ENCODE results near the gene SORBS1. TPM values are rescaled to one million over a fixed set of nuclear protein-coding genes. Genes with fewer than 3 reads are reported as not detected.

The SORBS1 gene
- polyA plus RNA-seq, 6 donors from 2014 or later: 0.13 to 0.94 TPM; not detected in 4

DNA sequence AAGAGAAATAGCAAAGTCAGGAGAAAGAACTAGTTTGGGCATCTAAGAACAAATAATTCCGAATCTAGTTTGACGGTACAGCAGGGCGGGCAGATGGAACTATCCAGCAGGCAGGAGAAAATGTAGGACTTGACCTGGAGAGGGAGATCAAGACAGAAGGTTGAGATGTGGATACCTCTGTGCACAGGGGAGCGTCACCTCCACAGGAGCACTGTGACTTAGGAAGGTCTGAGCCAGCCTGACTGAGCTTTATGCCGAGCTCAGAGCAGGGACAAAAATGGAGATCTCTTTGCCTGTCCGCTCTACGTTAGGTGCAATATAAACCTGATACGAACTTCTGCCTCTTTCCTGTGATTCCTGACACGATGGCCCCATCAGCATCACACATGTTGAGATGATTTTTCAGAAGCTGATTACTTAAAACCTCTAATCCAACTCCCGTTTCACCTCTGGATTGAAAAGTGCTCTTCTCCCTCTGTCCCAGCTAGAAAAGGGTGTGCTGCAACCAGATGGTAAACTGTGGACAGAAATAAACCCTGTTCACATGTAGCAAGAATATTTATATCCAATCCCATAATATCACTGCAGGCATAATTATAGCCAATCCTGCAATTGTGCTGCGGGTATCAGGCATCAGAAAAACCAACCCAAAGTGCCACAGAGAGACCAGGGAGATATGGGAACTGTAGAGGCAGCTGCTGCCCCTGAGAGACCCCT is 13.6 kb upstream of the SORBS1 start:
- Mint-ChIP-seq H3K4me3 (no peak overlapping the region), H3K9me3 (no peaks in the 10 kb centered on the region), H3K4me1 (no peaks in the 10 kb centered on the region), H3K36me3 (no peaks in the 10 kb centered on the region), H3K27ac (no peak overlapping the region), H3K27me3 (peaks cover 30 to 40% (median 36%) of the 10 kb centered on the region in 3 donors)
- DNase-seq: no peak
- no peak for ATAC-seq (ENCODE audit: low read depth in 2 of 2)

DNA sequence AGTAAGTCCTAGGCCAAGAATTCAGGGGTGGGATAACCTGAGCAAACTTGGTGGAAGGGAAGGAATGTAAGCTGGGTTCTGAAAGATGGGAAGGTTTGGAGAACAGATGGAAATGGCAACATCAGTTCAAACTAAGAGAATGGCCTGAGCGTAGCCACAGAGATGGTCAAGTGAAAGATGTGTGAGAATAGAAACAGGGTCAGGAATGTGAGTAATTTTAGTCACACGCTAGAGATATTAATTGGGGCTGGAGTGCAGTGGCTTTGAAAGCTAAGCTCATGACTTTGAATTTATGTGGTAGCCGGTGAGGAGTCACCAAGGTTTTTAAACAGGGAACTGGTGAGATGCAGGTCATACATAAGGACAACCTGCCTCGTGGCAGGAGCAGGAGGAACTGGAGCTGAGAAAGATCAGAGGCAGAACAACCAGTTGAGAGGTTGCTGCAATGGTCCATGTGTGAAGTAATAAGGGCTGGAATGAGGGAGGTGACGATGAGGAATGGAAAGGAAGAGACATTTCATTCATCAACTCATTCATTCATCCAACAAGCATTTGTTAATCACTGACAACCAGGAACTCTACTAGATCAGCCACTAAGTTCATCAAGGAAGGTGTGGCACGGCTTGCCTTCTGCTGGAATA is 12.9 kb upstream of the SORBS1 start:
- no peak for DNase-seq
- Mint-ChIP-seq H3K4me1 (no peaks in the 10 kb centered on the region), H3K27ac (no peak overlapping the region), H3K4me3 (no peak overlapping the region), H3K36me3 (no peaks in the 10 kb centered on the region), H3K9me3 (no peaks in the 10 kb centered on the region), H3K27me3 (peaks cover 22 to 35% (median 31%) of the 10 kb centered on the region in 3 donors)
- no peak for ATAC-seq (ENCODE audit: low read depth in 2 of 2)

DNA sequence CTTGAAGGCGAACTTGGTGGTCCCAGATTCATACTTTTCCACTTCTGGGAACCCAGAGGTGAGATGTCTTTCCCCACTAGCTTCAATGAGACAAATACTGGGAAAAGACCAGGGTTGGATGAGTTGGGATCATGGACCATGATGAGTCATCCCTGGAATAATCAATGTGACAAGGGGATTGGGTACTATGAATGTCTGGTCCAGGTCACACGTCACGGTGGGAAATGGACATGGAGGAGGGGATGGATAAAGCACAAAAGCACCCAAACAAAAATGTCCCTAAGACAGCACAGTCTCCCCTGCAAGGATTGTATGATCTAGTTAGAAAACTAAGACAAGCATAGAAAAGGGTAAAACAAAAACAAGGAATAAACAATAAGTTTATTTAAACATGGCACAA is 12.4 kb upstream of the SORBS1 start:
- ATAC-seq (ENCODE audit: low read depth in 2 of 2): no peak
- H3K27ac Mint-ChIP-seq: no peak overlapping the region

DNA sequence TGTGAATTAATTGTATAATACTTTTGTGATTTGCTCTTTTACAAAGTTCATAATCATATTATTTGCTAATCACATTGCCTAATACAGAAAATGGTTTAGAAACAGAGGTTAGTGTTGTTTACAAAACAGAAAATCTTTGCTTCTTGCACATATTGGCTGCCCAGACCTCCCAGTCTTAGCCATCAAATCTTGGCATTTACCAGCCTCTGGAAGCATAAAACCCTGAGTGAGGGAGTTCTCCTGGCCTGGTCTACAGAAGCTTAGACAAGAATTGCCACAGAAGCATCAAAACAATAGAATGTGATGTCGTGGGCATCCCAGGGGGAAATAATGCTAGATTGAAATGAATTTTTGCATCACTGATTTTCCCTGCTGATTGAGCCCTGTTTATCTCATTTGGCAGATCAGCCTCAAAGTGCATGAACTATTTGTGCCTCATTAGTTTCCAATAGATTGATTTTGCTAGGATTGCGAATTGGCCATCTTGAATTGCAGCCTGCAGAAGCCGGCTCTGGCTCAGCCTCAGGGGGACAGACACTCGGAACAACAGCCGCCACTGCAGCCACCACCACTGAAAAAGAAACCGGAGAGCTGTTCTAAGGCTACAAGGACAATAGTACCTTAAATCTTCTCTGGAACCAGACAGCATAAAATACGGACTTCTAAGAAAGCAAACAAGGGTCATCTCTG is 11.1 kb upstream of the SORBS1 start:
- no peaks in the 10 kb centered on the region for H3K9me3 Mint-ChIP-seq

More for the DNA sequence above, 12.4 kb upstream of the SORBS1 start:
- Mint-ChIP-seq H3K4me1 (no peaks in the 10 kb centered on the region), H3K9me3 (no peaks in the 10 kb centered on the region), H3K27me3 (peaks cover 22 to 29% (median 26%) of the 10 kb centered on the region in 3 donors), H3K36me3 (no peaks in the 10 kb centered on the region), H3K4me3 (no peak overlapping the region)
- DNase-seq: no peak

DNA sequence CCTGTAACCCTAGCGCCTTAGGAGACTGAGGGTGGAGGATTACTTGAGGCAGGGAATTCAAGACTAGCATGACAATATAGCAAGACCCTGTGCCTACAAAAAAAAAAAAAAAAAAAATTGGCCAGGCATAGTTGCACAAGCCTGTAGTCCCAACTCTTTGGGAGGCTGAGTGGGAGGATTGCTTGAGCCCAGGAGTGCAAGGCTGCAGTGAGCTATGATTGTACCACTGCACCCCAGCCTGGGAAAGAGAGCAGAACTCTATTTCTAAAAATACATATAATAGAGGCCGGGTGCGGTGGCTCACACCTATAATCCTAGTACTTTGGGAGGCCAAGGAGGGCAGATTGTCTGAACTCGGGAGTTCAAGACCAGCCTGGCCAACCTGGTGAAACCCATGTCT is 10.2 kb upstream of the SORBS1 start:
- DNase-seq (no peak), ATAC-seq (ENCODE audit: low read depth in 2 of 2) (no peak)
- no peak overlapping the region for H3K4me3 Mint-ChIP-seq
- H3K9me3 Mint-ChIP-seq: no peaks in the 10 kb centered on the region
- H3K36me3 Mint-ChIP-seq: no peaks in the 10 kb centered on the region
- H3K27ac Mint-ChIP-seq: no peak overlapping the region
- H3K4me1 Mint-ChIP-seq: no peaks in the 10 kb centered on the region
- peaks cover 20 to 26% (median 22%) of the 10 kb centered on the region in 3 donors for H3K27me3 Mint-ChIP-seq

More for the DNA sequence above, 11.1 kb upstream of the SORBS1 start:
- ATAC-seq (ENCODE audit: low read depth in 2 of 2) (no peak), DNase-seq (no peak)
- no peaks in the 10 kb centered on the region for H3K36me3 Mint-ChIP-seq
- no peak overlapping the region for H3K27ac Mint-ChIP-seq
- H3K27me3 Mint-ChIP-seq: peaks cover 19 to 26% (median 20%) of the 10 kb centered on the region in 3 donors
- H3K4me1 Mint-ChIP-seq: no peaks in the 10 kb centered on the region
- no peak overlapping the region for H3K4me3 Mint-ChIP-seq

DNA sequence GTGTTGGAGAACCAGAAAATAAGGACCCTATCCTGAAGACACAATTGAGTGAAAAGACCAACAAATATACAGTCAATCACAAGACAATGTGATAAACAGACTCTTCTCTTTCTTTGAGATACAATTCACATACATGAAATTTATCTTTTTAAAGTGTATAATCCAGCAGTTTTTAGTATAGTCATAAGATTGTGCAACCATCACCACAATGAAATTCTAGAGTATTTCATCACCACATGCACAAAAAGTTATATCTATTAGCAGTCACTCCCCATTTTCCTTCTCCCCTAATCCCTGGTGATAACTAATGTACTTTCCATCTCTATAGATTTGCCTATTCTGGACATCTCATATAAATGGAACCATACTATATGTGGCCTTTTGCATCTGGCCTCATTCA is 8.2 kb upstream of the SORBS1 start:
- H3K4me1 Mint-ChIP-seq: no peaks in the 10 kb centered on the region
- H3K4me3 Mint-ChIP-seq: no peak overlapping the region
- DNase-seq: no peak

DNA sequence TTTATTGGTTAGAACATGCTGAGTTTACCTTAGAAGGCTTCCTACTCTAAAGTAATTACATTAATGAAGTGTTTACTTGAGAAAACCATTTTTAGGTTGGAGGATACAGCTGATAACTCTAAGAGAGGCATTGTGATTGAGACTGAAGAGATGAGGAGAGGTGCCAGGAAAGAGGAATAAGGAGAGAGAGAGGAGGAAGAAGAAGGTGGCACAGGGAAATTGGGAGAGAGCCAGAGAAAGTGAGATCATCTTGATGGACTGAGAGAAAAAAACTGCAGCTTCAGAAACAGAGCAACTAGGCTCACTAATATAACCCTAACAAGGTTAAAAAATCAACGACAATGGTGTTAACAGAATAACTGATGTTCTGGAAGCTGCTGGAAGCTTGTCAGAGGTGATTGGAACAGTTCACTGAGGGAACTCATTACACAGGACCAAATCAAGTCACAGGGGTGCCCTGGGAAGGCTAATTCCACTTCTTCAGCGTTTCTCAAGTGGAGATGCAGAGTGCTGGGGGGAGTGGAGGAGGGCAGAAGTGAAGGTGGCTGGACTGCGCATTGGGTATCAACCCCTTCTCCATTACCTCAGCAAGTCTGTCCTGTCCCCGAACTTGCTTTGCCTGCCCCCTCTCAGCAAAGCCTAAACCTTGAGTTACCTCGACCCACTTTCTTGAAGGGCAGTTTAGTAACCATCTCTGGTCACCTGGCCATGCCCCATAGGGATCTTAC is 6.9 kb upstream of the SORBS1 start:
- H3K4me1 Mint-ChIP-seq: no peaks in the 10 kb centered on the region
- no peaks in the 10 kb centered on the region for H3K36me3 Mint-ChIP-seq
- H3K4me3 Mint-ChIP-seq: no peak overlapping the region
- peak overlapping the region in 1 of 6 donors; percentile 0 for H3K27ac Mint-ChIP-seq
- DNase-seq (no peak), ATAC-seq (ENCODE audit: low read depth in 2 of 2) (no peak)
- no peaks in the 10 kb centered on the region for H3K9me3 Mint-ChIP-seq
- H3K27me3 Mint-ChIP-seq: peaks cover 6 to 9% (median 8%) of the 10 kb centered on the region in 3 donors

More for the DNA sequence above, 8.2 kb upstream of the SORBS1 start:
- Mint-ChIP-seq H3K9me3 (no peaks in the 10 kb centered on the region), H3K36me3 (no peaks in the 10 kb centered on the region), H3K27ac (peak overlapping the region in 1 of 6 donors; percentile 70), H3K27me3 (peaks cover 15 to 21% (median 20%) of the 10 kb centered on the region in 3 donors)
- no peak for ATAC-seq (ENCODE audit: low read depth in 2 of 2)

DNA sequence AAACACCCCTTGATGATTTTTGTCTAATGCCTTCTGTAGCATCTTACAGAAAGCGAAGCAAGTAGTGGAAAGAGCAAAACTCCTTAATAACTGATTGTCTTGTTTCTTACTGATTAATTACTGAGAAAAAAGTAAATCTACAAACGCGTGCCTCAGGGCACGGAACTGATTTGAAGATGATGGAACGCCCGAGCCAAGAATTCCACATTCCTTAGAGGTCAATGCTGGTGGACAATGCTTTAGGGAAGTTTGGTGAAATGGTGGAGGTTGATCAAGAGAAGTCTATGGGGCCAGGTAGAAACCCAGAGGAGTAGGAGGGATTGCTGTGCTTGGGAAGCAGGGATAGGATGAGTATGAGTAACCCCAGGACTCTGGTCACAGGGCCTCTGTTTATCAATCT is 5.0 kb upstream of the SORBS1 start:
- ATAC-seq (ENCODE audit: low read depth in 2 of 2) (no peak), DNase-seq (no peak)
- Mint-ChIP-seq H3K9me3 (no peaks in the 10 kb centered on the region), H3K4me3 (peak overlapping the region in 1 of 8 donors; percentile 36), H3K36me3 (no peaks in the 10 kb centered on the region), H3K27ac (no peak overlapping the region), H3K4me1 (peaks cover 0 to 4% (median 0%) of the 10 kb centered on the region in 3 donors), H3K27me3 (peaks cover 6 to 12% (median 8%) of the 10 kb centered on the region in 3 donors)

DNA sequence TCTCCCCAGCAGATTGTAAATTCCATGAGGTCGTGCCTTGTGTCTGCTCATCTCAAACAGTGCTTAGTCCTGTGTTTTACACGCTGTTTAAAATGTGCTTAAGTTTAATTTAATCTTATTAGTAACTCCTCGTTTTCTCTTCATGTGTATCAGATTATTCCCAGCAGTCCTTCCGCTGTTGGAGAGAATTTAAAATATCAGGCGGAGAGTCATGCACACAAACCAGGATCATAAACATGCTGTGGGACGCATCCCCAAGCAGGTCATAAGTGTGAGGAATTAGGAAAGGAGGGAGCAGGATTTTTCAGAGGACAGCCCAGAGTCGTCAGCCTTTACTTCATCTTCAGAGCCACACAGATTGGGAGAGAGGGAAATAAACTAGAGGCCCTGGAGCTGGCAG is 4.2 kb upstream of the SORBS1 start:
- Mint-ChIP-seq H3K36me3 (no peaks in the 10 kb centered on the region), H3K4me1 (peaks cover 5 to 8% (median 6%) of the 10 kb centered on the region in 3 donors), H3K27me3 (peaks cover 6 to 12% (median 9%) of the 10 kb centered on the region in 3 donors), H3K4me3 (no peak overlapping the region), H3K27ac (no peak overlapping the region), H3K9me3 (no peaks in the 10 kb centered on the region)
- DNase-seq: no peak
- ATAC-seq (ENCODE audit: low read depth in 2 of 2): no peak

DNA sequence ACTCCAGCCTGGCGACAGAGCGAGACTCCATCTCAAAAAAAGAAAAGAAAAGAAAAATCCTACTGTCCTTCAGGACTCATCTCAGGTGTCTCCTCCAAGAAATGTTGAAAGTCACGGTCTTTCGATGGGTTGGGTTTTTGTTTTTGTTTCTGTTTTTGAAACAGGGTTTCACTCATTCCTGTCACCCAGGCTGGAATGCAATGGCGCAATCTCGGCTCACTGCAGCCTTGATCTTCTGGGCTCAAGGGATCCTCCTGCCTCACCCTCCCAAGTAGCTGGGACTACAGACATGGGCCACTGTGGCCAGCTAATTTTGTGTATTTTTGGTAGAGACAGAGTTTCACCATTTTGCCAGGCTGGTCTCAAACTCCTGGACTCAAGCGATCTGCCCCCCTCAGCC is 3.1 kb upstream of the SORBS1 start:
- Mint-ChIP-seq H3K27ac (no peak overlapping the region), H3K27me3 (peaks cover 16 to 21% (median 19%) of the 10 kb centered on the region in 3 donors), H3K9me3 (no peaks in the 10 kb centered on the region), H3K4me3 (peak overlapping the region in 1 of 8 donors; percentile 10), H3K36me3 (no peaks in the 10 kb centered on the region), H3K4me1 (peaks cover 12 to 13% (median 12%) of the 10 kb centered on the region in 3 donors)
- ATAC-seq (ENCODE audit: low read depth in 2 of 2): no peak
- DNase-seq: no peak

DNA sequence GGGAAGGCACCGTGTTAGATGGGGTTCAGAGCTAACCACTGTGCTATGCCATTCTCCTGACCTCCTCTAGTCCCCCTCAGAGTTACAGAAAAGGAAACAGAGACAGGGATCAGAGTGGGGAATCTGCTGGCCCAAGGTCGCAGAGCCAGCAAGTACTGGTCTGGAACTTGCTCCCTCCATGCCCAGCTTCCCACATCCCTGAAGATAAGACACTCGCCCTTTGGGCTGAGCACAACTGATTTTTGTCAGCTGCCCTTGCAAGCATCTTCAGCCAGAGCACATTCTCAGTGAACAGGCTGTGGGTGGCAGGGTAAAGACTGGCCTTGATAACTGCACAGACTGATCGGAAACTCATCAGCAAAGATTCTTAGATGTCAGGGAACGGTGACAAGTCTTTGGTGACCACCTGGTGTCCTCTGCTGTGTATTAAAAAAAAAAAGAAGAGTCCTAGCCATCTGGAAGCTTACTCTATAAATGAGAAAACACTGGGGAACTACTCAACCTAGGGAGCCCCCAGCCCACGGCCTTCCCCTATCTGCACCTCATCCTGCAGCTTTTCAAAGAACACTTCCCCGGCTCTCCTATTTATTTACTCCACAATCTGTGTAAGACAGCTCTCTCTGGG is 1.3 kb upstream of the SORBS1 start:
- no peaks in the 10 kb centered on the region for H3K36me3 Mint-ChIP-seq
- H3K27me3 Mint-ChIP-seq: peaks cover 21 to 38% (median 33%) of the 10 kb centered on the region in 3 donors
- DNase-seq (no peak), ATAC-seq (ENCODE audit: low read depth in 2 of 2) (no peak)
- peak overlapping the region in 2 of 6 donors; percentile 32 to 70 for H3K27ac Mint-ChIP-seq
- peak overlapping the region; percentile 15 to 98 (median 90) for H3K4me3 Mint-ChIP-seq
- H3K9me3 Mint-ChIP-seq: no peaks in the 10 kb centered on the region
- H3K4me1 Mint-ChIP-seq: peaks cover 12 to 13% (median 12%) of the 10 kb centered on the region in 3 donors

DNA sequence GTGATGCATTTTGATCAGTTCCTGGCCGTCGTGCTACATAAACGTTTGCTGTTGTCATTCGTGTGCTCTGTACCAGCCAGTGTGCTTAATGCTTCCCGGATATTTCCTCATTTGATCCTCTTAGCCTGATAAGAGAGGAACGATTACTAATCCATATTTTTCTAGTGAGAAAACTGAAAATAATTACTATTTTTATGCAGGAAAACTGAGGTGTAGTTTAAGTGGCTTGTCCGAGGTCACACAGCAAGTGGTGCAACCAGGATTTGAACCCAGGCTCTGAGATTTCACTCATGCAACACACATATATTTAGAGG is 650 bp upstream of the SORBS1 start:
- DNase-seq (no peak), ATAC-seq (ENCODE audit: low read depth in 2 of 2) (no peak)
- peak overlapping the region in 1 of 6 donors; percentile 55 for H3K27ac Mint-ChIP-seq

More for the DNA sequence above, 650 bp upstream of the SORBS1 start:
- Mint-ChIP-seq H3K4me1 (peaks cover 12 to 13% (median 12%) of the 10 kb centered on the region in 3 donors), H3K36me3 (no peaks in the 10 kb centered on the region), H3K9me3 (no peaks in the 10 kb centered on the region), H3K4me3 (peak overlapping the region; percentile 84 to 98 (median 92)), H3K27me3 (peaks cover 21 to 44% (median 33%) of the 10 kb centered on the region in 3 donors)

All from naive B cell (primary cell).